Endometrial microvascular endothelial cells (primary cell): Measurements from ENCODE around the gene OR6B1. TPM values are rescaled to one million over a fixed set of nuclear protein-coding genes. Genes with fewer than 3 reads are reported as not detected.

Experiments used
- in situ Hi-C: cut with HindIII; loops from 2 replicates; pipeline ENCODE4 v1.10.0; 2017; ENCODE audit warnings: low sequenced_read_pairs, low pct_unique_long_range_greater_than_20kb; ENCODE audit errors: inconsistent ontology term
- total RNA-seq: library from RNA; depleted of rRNA; stranded (reverse); fragments of >200 nt; gene quantifications from one replicate; pipeline ENCODE4 v1.2.3, GENCODE V29; 2015; ENCODE audit errors: inconsistent ontology term

OR6B1 gene
- not detected for total RNA-seq

- in situ Hi-C loops: no loop called here
These were observed at the start of gene OR6B1 for GRCh38 chr7:144000020-144000419. TSS of gene OR6B1 (plus strand) at chr7:144000320. CDS start at chr7:144003997, 3,677 bp downstream.

- in situ Hi-C loops: no loop called here
These were observed 46.7 kb upstream of the OR6B1 start for GRCh38 chr7:143953421-143953820.

- in situ Hi-C loops: no loop called here
These were observed 46.0 kb upstream of the OR6B1 start for GRCh38 chr7:143954135-143954534.

- in situ Hi-C loops: no loop called here
These were observed 45.6 kb upstream of the OR6B1 start, which contains the start of gene OR2F1 for GRCh38 chr7:143954544-143954943. TSS of gene OR2F1 (plus strand) at chr7:143954844. CDS start at chr7:143959971, 5,127 bp downstream.

- in situ Hi-C loops: no loop called here
These were observed 41.3 kb upstream of the OR6B1 start for GRCh38 chr7:143958781-143959180.

GRCh38 chr7:143960813-143961610, 39.1 kb upstream of the OR6B1 start:
- in situ Hi-C loops: no loop called here

GRCh38 chr7:143965280-143965679, 34.8 kb upstream of the OR6B1 start:
- in situ Hi-C loops: no loop called here

- in situ Hi-C loops: no loop called here
These were observed 32.7 kb upstream of the OR6B1 start for GRCh38 chr7:143967398-143967797.

- in situ Hi-C loops: no loop called here
These were observed 26.2 kb upstream of the OR6B1 start for GRCh38 chr7:143973870-143974416.

- in situ Hi-C loops: no loop called here
These were observed 25.7 kb upstream of the OR6B1 start for GRCh38 chr7:143974459-143974858.

GRCh38 chr7:143975617-143976016, 24.5 kb upstream of the OR6B1 start:
- in situ Hi-C loops: no loop called here

GRCh38 chr7:143978585-143978984, 21.5 kb upstream of the OR6B1 start:
- in situ Hi-C loops: no loop called here

GRCh38 chr7:143979359-143979758, 20.8 kb upstream of the OR6B1 start:
- in situ Hi-C loops: no loop called here

- in situ Hi-C loops: no loop called here
These were observed 20.1 kb upstream of the OR6B1 start for GRCh38 chr7:143979998-143980397.

- in situ Hi-C loops: no loop called here
These were observed 19.2 kb upstream of the OR6B1 start for GRCh38 chr7:143980746-143981510.

- in situ Hi-C loops: no loop called here
These were observed 16.2 kb upstream of the OR6B1 start for GRCh38 chr7:143983960-143984359.

- in situ Hi-C loops: no loop called here
These were observed 12.6 kb upstream of the OR6B1 start for GRCh38 chr7:143987513-143987912.

GRCh38 chr7:143988976-143989745, 11.0 kb upstream of the OR6B1 start:
- in situ Hi-C loops: no loop called here

GRCh38 chr7:143992670-143993069, 7.5 kb upstream of the OR6B1 start:
- in situ Hi-C loops: no loop called here
